Right renal pelvis (tissue), 4 donors: Measurements from ENCODE around the gene ERVK3-1. TPM values are rescaled to one million over a fixed set of nuclear protein-coding genes. Genes with fewer than 3 reads are reported as not detected.
A peak's percentile ranks its signal among the peaks of the same experiment; 100 is the strongest.

Experiments
- DNase-seq, 4 donors: peaks; one replicate each; pipeline ENCODE4 v3.0.0-alpha.2; 2013; ENCODE audit warnings: low read depth in 4 of 4, low spot score in 3 of 4, missing footprints in 1 of 4
- polyA plus RNA-seq, 4 donors: library from polyadenylated mRNA; unstranded; fragments of 120-200 nt; gene quantifications; one replicate each; pipeline ENCODE4 v1.2.1, GENCODE V29; 2013; ENCODE audit not compliant: insufficient read length in 4 of 4

ERVK3-1 gene
- polyA plus RNA-seq, 4 donors, result 46.2 to 51.0 (median 49.4) TPM

DNA sequence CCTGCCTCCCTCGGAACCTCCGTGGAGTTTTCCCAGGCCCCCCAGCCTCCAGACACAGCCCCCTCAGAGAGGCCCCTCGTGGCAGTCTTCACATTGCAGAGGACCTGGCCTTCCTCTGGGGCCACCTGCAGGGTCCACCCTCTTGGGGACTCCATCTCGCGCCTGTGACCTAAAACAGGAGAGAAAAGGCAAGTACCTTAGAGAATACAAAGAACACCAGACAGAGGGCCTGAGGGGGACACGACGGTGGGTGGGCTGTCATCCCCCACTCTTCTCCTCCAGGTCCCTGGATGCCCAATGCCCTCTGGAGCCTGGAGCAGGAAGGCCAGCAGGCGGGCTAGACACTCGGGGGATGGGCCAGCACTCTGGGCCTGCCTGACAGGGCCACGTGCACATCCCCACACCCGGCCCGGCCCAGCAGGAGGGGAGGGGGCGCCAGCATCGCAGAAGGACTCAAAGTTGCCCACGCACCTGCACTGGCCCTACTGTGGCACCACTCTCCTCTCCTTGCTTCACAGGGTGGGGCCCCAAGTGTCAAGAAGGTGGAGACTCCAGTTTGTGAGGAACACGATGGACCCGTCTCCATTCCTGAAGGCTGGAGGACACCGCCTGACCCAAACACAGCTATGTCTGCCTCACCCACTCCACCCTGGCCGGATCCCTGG lies 52.4 kb downstream of the ERVK3-1 start:
- no peak for DNase-seq

DNA sequence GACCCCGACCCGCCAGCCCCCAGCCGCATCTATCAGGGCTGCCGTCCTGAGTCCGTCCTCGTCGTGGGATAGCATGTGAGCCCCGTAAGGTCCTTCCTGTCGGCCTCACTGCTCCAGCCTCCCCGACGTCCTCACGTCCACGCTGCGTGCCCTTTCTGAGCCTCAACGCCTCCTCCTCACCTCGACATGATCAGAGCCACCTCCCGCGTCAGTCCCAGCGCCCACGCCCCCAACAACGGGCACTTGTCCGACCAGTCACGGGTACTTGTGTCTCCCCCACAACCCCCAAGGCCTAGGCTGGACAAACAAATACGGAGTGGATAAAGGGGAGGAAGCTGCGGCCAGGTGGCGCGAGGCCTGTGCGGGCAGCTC lies 56.7 kb downstream of the ERVK3-1 start:
- peak in 1 of 4 donors; percentile 25 for DNase-seq

DNA sequence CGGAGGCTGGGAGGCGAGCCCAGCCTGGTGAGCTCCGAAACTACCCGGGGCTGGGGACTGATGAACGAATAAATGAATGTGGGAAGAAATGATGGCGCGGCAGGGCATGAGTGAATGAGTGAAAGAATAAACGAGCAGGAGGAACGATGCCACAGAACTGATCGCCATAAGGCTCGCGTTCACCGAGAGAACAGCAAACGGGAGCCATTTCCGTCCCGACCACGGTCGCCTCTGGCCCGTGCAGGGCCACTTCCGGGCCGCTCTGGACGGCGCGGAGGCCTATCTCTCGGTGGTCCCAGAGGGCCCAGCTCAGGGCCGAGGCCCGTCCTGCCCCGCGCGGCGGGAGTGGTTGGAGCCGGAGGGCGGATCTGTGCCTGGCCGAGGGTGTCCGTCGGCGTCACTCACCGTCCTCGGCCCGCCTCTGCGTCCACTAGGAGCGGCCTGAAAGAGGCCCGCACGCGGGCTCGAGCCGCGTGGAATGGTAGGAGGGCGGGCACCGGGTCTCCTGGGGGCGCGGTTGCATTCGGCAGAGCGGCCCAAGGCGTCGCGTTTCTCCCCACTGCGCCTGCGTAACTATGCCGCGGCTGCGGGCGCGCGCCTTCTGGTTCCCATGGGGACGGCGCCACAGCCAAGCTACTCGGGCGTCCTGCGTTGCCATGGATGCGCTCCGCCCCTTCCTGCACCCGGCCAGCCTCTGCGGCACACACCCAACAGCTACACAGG lies 57.3 kb downstream of the ERVK3-1 start, which contains the start of gene ZNF497:
Gene ZNF497 (minus strand): TSS at position 480 of the 723 bp plus-strand sequence. CDS start 5,116 bp downstream, outside the sequence.
- peak; percentile 90 to 97 (median 92) for DNase-seq

DNA sequence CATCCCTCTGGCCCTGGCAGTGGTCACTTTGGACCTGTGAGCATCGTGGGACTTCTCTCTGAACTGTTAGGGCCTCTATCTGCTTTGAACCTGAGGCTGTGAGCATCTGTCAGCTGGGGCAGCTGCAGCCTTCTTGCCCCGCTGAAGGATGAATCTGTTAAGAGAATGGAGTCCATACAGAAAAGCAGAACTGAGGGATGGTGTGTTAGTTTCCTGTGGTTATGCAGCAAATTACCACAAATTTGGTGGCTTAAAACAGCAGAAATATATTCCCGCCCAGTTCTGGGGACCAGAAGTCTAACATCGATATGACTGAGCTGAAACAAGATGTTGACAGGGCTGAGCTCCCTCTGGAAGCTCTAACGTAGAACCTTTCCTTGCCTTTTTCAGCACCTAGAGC lies 59.0 kb downstream of the ERVK3-1 start:
- DNase-seq, result no peak

Other genes with a start within 250 kb of the ERVK3-1 start
- 10 to 100 TPM; 18.6 to 23.1 (median 22.2) TPM for gene ZNF135, start 246.1 kb upstream of the ERVK3-1 start, polyA plus RNA-seq
- 100 to 1,000 TPM in 1 of 4 donors, 10 to 100 TPM in 3; 85.2 to 114 (median 86.2) TPM for gene ZSCAN18, start 207.1 kb upstream of the ERVK3-1 start, polyA plus RNA-seq
- gene ZNF329, start 154.6 kb upstream of the ERVK3-1 start, polyA plus RNA-seq, result 10 to 100 TPM; 18.8 to 26.1 (median 24.1) TPM
- gene ZNF274, start 122.3 kb upstream of the ERVK3-1 start, polyA plus RNA-seq, result 10 to 100 TPM; 18.1 to 22.7 (median 19.1) TPM
- gene ZNF544, start 76.5 kb upstream of the ERVK3-1 start, polyA plus RNA-seq, result 10 to 100 TPM; 29.7 to 37.0 (median 33.2) TPM
- gene ZNF8, start 26.4 kb upstream of the ERVK3-1 start, polyA plus RNA-seq, result 1 to 10 TPM; 6.4 to 7.5 (median 7.0) TPM
- gene ZSCAN22, start 21.6 kb downstream of the ERVK3-1 start, polyA plus RNA-seq, result 1 to 10 TPM; 3.4 to 3.8 (median 3.5) TPM
- 1 to 10 TPM in 1 of 4 donors, under 1 TPM in 3; 0.39 to 2.7 (median 0.93) TPM for gene A1BG, start 48.1 kb downstream of the ERVK3-1 start, polyA plus RNA-seq
- gene ZNF497, start 57.4 kb downstream of the ERVK3-1 start, polyA plus RNA-seq, result 1 to 10 TPM; 3.3 to 5.7 (median 3.9) TPM
- gene ZNF837, start 75.7 kb downstream of the ERVK3-1 start, polyA plus RNA-seq, result 1 to 10 TPM; 2.1 to 5.3 (median 2.8) TPM
- gene RPS5, start 81.9 kb downstream of the ERVK3-1 start, polyA plus RNA-seq, result 1,000 to 10,000 TPM in 1 of 4 donors, 100 to 1,000 TPM in 3; 816 to 1,178 (median 906) TPM
- under 1 TPM in 1 of 4 donors, not detected in 3; 0.10 TPM for gene RNF225, start 90.3 kb downstream of the ERVK3-1 start, polyA plus RNA-seq
- gene ZNF584, start 103.3 kb downstream of the ERVK3-1 start, polyA plus RNA-seq, result 10 to 100 TPM; 12.3 to 14.6 (median 13.6) TPM
- 10 to 100 TPM; 11.9 to 16.2 (median 15.2) TPM for gene ZNF132, start 134.8 kb downstream of the ERVK3-1 start, polyA plus RNA-seq
- 1 to 10 TPM; 4.7 to 6.2 (median 5.3) TPM for gene ZNF324B, start 146.2 kb downstream of the ERVK3-1 start, polyA plus RNA-seq
- 10 to 100 TPM in 2 of 4 donors, 1 to 10 TPM in 2; 8.6 to 11.4 (median 9.8) TPM for gene ZNF324, start 161.7 kb downstream of the ERVK3-1 start, polyA plus RNA-seq
- gene ZNF446, start 171.0 kb downstream of the ERVK3-1 start, polyA plus RNA-seq, result 10 to 100 TPM; 14.4 to 19.0 (median 15.5) TPM
- gene SLC27A5, start 206.6 kb downstream of the ERVK3-1 start, polyA plus RNA-seq, result 10 to 100 TPM in 2 of 4 donors, 1 to 10 TPM in 2; 8.6 to 12.3 (median 10.2) TPM
- gene ZBTB45, start 214.4 kb downstream of the ERVK3-1 start, polyA plus RNA-seq, result 10 to 100 TPM in 3 of 4 donors, 1 to 10 TPM in 1; 9.4 to 16.7 (median 11.4) TPM
- gene TRIM28, start 238.7 kb downstream of the ERVK3-1 start, polyA plus RNA-seq, result 100 to 1,000 TPM; 677 to 796 (median 712) TPM
- gene CHMP2A, start 249.7 kb downstream of the ERVK3-1 start, polyA plus RNA-seq, result 100 to 1,000 TPM; 113 to 135 (median 118) TPM